ENCODE results near the gene MEIOB.

MEIOB gene

DNA sequence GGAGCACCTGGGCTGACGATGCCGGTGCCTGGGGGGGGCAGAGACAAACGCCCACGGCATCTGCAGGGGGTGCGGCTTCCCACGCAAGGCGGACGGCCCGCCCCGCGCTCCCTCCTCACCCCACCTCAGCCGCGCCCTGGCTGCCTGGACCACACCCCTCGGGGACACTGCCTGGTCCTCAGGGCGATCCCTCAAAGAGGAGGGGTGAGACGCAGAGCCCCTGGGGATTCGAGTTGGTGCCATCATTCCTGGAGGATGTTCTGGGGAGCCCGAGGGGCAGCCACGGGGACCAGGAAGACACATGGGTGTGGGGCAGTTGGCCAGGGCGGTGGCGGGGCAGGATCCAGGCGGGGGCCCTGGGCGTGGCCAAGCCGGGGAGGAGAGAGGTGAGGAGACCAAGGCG is 82.3 kb downstream of the MEIOB start:
- no peak overlapping the region for H3K4me3 ChIP-seq (ENCODE audit: low read length)
- no peak for DNase-seq (ENCODE audit: low read depth)
- TF ChIP-seq, protein P1, sequence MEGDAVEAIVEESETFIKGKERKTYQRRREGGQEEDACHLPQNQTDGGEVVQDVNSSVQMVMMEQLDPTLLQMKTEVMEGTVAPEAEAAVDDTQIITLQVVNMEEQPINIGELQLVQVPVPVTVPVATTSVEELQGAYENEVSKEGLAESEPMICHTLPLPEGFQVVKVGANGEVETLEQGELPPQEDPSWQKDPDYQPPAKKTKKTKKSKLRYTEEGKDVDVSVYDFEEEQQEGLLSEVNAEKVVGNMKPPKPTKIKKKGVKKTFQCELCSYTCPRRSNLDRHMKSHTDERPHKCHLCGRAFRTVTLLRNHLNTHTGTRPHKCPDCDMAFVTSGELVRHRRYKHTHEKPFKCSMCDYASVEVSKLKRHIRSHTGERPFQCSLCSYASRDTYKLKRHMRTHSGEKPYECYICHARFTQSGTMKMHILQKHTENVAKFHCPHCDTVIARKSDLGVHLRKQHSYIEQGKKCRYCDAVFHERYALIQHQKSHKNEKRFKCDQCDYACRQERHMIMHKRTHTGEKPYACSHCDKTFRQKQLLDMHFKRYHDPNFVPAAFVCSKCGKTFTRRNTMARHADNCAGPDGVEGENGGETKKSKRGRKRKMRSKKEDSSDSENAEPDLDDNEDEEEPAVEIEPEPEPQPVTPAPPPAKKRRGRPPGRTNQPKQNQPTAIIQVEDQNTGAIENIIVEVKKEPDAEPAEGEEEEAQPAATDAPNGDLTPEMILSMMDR (conservative IDR thresholded peaks at IDR 0.05; ENCODE audit: low read length): no peak

DNA sequence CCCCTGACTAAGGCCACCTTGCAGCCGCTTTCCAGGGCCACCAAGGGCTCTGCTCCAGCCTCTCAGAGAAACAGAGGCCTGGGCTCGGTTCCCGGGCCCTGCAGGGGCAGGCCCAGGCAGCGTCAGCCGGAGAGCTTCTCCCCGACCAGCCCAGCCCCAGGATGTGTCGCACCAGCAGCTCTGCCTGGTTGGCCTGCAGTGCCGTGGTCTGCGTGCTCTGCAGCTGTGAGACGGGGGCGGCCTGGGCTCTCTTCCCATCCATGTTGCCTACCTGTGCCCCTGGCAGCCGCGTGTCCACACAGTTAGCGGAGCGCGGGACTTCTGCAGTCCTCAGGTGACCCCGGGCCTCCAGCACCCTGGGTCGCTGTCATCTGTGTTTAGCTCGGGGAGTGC is 83.3 kb downstream of the MEIOB start:
- DNase-seq (ENCODE audit: low read depth): no peak
- TF ChIP-seq, protein P1 (conservative IDR thresholded peaks at IDR 0.05; ENCODE audit: low read length): no peak
- no peak overlapping the region for H3K4me3 ChIP-seq (ENCODE audit: low read length)

- TF ChIP-seq, protein P1 (conservative IDR thresholded peaks at IDR 0.05; ENCODE audit: low read length): no peak
- DNase-seq (ENCODE audit: low read depth): no peak
- H3K4me3 ChIP-seq (ENCODE audit: low read length): no peak overlapping the region
Measured at GRCh38 chr16:1788095-1788707, 83.8 kb downstream of the MEIOB start.

DNA sequence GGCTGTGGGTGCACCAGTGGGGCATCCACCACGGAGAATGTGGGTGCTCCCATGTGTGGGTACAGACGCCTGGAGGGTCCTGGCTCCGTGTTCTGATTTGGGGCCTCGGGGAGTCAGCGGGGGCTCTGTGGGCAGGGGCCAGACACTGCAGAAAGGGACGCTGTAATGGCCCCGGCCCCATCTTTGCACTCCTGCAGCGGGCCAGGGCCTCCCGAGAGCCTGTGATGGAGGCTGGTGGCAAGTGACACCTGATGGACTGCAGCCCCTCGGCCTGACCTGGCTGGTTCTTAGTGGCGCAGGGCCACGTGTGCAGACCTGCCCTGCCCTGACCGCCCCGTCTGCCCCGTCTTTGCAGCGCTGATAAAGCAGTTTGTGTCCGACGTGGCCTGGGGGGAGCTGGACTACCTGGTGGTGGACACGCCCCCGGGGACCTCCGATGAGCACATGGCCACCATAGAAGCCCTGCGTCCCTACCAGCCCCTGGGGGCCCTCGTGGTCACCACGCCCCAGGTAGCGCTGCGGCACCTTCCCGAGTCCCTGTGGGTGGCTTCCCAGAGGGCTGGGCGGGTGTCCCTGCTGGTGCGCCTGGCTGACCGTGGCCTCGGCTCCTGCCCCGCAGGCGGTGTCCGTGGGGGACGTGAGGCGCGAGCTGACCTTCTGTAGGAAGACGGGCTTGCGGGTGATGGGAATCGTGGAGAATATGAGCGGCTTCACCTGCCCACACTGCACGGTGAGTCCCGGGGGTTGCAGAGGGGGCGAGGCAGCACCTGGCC is 84.5 kb downstream of the MEIOB start:
- no peak for DNase-seq (ENCODE audit: low read depth)
- TF ChIP-seq, protein P1 (conservative IDR thresholded peaks at IDR 0.05; ENCODE audit: low read length): no peak

GRCh38 chr16:1787056-1787321 is 85.0 kb downstream of the MEIOB start:
- H3K4me3 ChIP-seq (ENCODE audit: low read length): no peak overlapping the region
- TF ChIP-seq, protein P1 (conservative IDR thresholded peaks at IDR 0.05; ENCODE audit: low read length): no peak
- DNase-seq (ENCODE audit: low read depth): no peak

More for the DNA sequence above, 84.5 kb downstream of the MEIOB start:
- H3K4me3 ChIP-seq (ENCODE audit: low read length): no peak overlapping the region

- no peak for DNase-seq (ENCODE audit: low read depth)
- no peak overlapping the region for H3K4me3 ChIP-seq (ENCODE audit: low read length)
- TF ChIP-seq, protein P1 (conservative IDR thresholded peaks at IDR 0.05; ENCODE audit: low read length): no peak
Measured at GRCh38 chr16:1786242-1787055, 85.5 kb downstream of the MEIOB start.

Data from AG10803 (cell line).